ENCODE measurements around the gene SCFD1.
A peak's percentile ranks its signal among the peaks of the same experiment; 100 is the strongest.
"Not testable (repeated sequence)": the region's sequence is repeated elsewhere in the genome, so short reads cannot be mapped to it uniquely, and the experiment has no call there.

Gene SCFD1

GRCh38 chr14:30621940-30622830, at the start of gene SCFD1:
Gene SCFD1 (plus strand): TSS chr14:30622319. CDS start chr14:30622339, 20 bp downstream.
- DNase-seq, result peak; percentile 98

GRCh38 chr14:30572771-30573170, 49.3 kb upstream of the SCFD1 start:
- DNase-seq, result no peak

- DNase-seq, result no peak
These were observed 48.8 kb upstream of the SCFD1 start for GRCh38 chr14:30573226-30573814.

- DNase-seq, result no peak
These were observed 48.2 kb upstream of the SCFD1 start for GRCh38 chr14:30573966-30574365.

- DNase-seq, result not testable (repeated sequence)
These were observed 47.3 kb upstream of the SCFD1 start for GRCh38 chr14:30574777-30575176.

- DNase-seq, result not testable (repeated sequence)
These were observed 45.8 kb upstream of the SCFD1 start for GRCh38 chr14:30576333-30576732.

- DNase-seq, result no peak
These were observed 41.4 kb upstream of the SCFD1 start for GRCh38 chr14:30580616-30581282.

GRCh38 chr14:30581283-30581625, 40.9 kb upstream of the SCFD1 start:
- no peak for DNase-seq

GRCh38 chr14:30582376-30582775, 39.7 kb upstream of the SCFD1 start:
- DNase-seq, result no peak

- DNase-seq, result no peak
These were observed 38.0 kb upstream of the SCFD1 start for GRCh38 chr14:30584058-30584630.

- DNase-seq, result no peak
These were observed 36.9 kb upstream of the SCFD1 start for GRCh38 chr14:30585204-30585603.

GRCh38 chr14:30587141-30587540, 35.0 kb upstream of the SCFD1 start:
- no peak for DNase-seq

- DNase-seq, result no peak
These were observed 33.2 kb upstream of the SCFD1 start for GRCh38 chr14:30588873-30589272.

- no peak for DNase-seq
These were observed 25.2 kb upstream of the SCFD1 start for GRCh38 chr14:30596935-30597334.

- DNase-seq, result no peak
These were observed 24.6 kb upstream of the SCFD1 start for GRCh38 chr14:30597504-30597903.

GRCh38 chr14:30600922-30601918, 20.9 kb upstream of the SCFD1 start:
- no peak for DNase-seq

- no peak for DNase-seq
These were observed 18.7 kb upstream of the SCFD1 start for GRCh38 chr14:30603402-30603801.

- not testable (repeated sequence) for DNase-seq
These were observed 17.4 kb upstream of the SCFD1 start for GRCh38 chr14:30604696-30605095.

- DNase-seq, result no peak
These were observed 14.9 kb upstream of the SCFD1 start for GRCh38 chr14:30607156-30607780.

GRCh38 chr14:30608533-30609006, 13.5 kb upstream of the SCFD1 start:
- DNase-seq, result no peak

GRCh38 chr14:30610787-30611343, 11.3 kb upstream of the SCFD1 start:
- DNase-seq, result no peak

Measured in activated effector memory CD4-positive, alpha-beta T cell treated with anti-CD3 and anti-CD28 coated beads, Interleukin-2, amount 50 U/mL, for 16 hours (primary cell).